WTC11 (cell line): Measurements from ENCODE around the gene DGKH. TPM values are rescaled to one million over a fixed set of nuclear protein-coding genes. Genes with fewer than 3 reads are reported as not detected.

Source experiments
- ATAC-seq: fragments of 200-7000 bp; cut with Tn5 transposase; 2 replicates; pipeline ENCODE4 v1.10.0; 2021; ENCODE audit warnings: mild to moderate bottlenecking, moderate library complexity
- Bru-seq: library from RNA; stranded (reverse); fragments of 400-500 nt; gene quantifications from one replicate; lab custom pipeline; 2021; lab: Mats Ljungman, UMichigan
- CTCF ChIA-PET: fragments of 300-600 bp; sonication (Branson Sonifier 250); formaldehyde crosslinking; loops from one replicate; lab custom pipeline; 2021; ENCODE audit warnings: antibody characterized with exemption; lab: Charles Lee
- POLR2A ChIA-PET: fragments of 350-600 bp; sonication (Branson Sonifier 250); formaldehyde crosslinking; loops from one replicate; lab custom pipeline; 2021; ENCODE audit warnings: antibody characterized with exemption; lab: Charles Lee
- DNase-seq: peaks from one replicate; pipeline ENCODE4 v3.0.0; 2021; ENCODE audit warnings: low spot score
- H3K27ac Mint-ChIP-seq: 2 replicates; pipeline ENCODE4 v1.8.0; 2021; ENCODE audit warnings: mixed read lengths
- H3K27me3 Mint-ChIP-seq: 2 replicates; pipeline ENCODE4 v1.8.0; 2021; ENCODE audit warnings: low read depth, mild to moderate bottlenecking, moderate library complexity, mixed read lengths
- H3K36me3 Mint-ChIP-seq: 2 replicates; pipeline ENCODE4 v1.8.0; 2021; ENCODE audit warnings: mixed read lengths
- H3K4me1 Mint-ChIP-seq: 2 replicates; pipeline ENCODE4 v1.8.0; 2022; ENCODE audit warnings: mixed read lengths
- H3K4me3 Mint-ChIP-seq: 2 replicates; pipeline ENCODE4 v1.8.0; 2021; ENCODE audit warnings: mild to moderate bottlenecking, moderate library complexity, mixed read lengths
- H3K9me3 Mint-ChIP-seq: 2 replicates; pipeline ENCODE4 v1.8.0; 2021; ENCODE audit warnings: mixed read lengths
- AR ChIP-seq: fragments of 250-450 bp; sonication (Bioruptor Pico); IDR thresholded peaks from 2 replicates; pipeline ENCODE4 v1.9.0; 2021; ENCODE audit warnings: mild to moderate bottlenecking
- ATF6 ChIP-seq: sonication (generic); formaldehyde crosslinking; IDR thresholded peaks from 2 replicates; pipeline ENCODE4 v1.8.1; 2023; ENCODE audit warnings: mild to moderate bottlenecking, missing genetic modification reagents
- E2F1 ChIP-seq: sonication (generic); formaldehyde crosslinking; IDR thresholded peaks from 2 replicates; pipeline ENCODE4 v1.8.0; 2022; ENCODE audit warnings: mild to moderate bottlenecking, missing genetic modification reagents
- E2F5 ChIP-seq: sonication (generic); formaldehyde crosslinking; IDR thresholded peaks from 2 replicates; pipeline ENCODE4 v1.8.1; 2022; ENCODE audit warnings: mild to moderate bottlenecking, moderate library complexity, missing genetic modification reagents
- EMX1 ChIP-seq: fragments of 250-450 bp; sonication (Bioruptor Pico); IDR thresholded peaks from 2 replicates; pipeline ENCODE4 v1.8.0; 2021; ENCODE audit warnings: mild to moderate bottlenecking
- ETV6 ChIP-seq: sonication (generic); formaldehyde crosslinking; IDR thresholded peaks from 2 replicates; pipeline ENCODE4 v1.8.1; 2022; ENCODE audit warnings: mild to moderate bottlenecking, missing genetic modification reagents
- FOXK1 ChIP-seq: sonication (generic); formaldehyde crosslinking; IDR thresholded peaks from 2 replicates; pipeline ENCODE4 v1.8.0; 2022; ENCODE audit warnings: mild to moderate bottlenecking, moderate library complexity, missing genetic modification reagents
- GRHL2 ChIP-seq: fragments of 250-450 bp; sonication (Bioruptor Pico); IDR thresholded peaks from 2 replicates; pipeline ENCODE4 v1.8.0; 2022; ENCODE audit warnings: mild to moderate bottlenecking, moderate library complexity; ENCODE audit not compliant: insufficient replicate concordance, severe bottlenecking
- HMGXB4 ChIP-seq: sonication (generic); formaldehyde crosslinking; IDR thresholded peaks from 2 replicates; pipeline ENCODE4 v1.8.1; 2023; ENCODE audit warnings: mild to moderate bottlenecking, moderate library complexity, missing genetic modification reagents
- KAT7 ChIP-seq: sonication (generic); formaldehyde crosslinking; IDR thresholded peaks from 2 replicates; pipeline ENCODE4 v1.8.1; 2023; ENCODE audit warnings: missing genetic modification reagents, mild to moderate bottlenecking, borderline replicate concordance
- MYBL2 ChIP-seq: sonication (generic); formaldehyde crosslinking; IDR thresholded peaks from 2 replicates; pipeline ENCODE4 v1.8.1; 2023; ENCODE audit warnings: mild to moderate bottlenecking, moderate library complexity, missing genetic modification reagents
- RELA ChIP-seq: sonication (generic); formaldehyde crosslinking; IDR thresholded peaks from 2 replicates; pipeline ENCODE4 v1.8.1; 2022; ENCODE audit warnings: missing genetic modification reagents, mild to moderate bottlenecking, borderline replicate concordance
- STAT6 ChIP-seq: sonication (generic); formaldehyde crosslinking; conservative IDR thresholded peaks from 2 replicates; pipeline ENCODE4 v1.8.1; 2023; ENCODE audit warnings: mild to moderate bottlenecking, low read depth, missing genetic modification reagents, moderate library complexity
- ZNF232 ChIP-seq: sonication (generic); formaldehyde crosslinking; IDR thresholded peaks from 2 replicates; pipeline ENCODE4 v1.8.0; 2022; ENCODE audit warnings: mild to moderate bottlenecking, missing genetic modification reagents
- ZNF263 ChIP-seq: sonication (generic); formaldehyde crosslinking; IDR thresholded peaks from 2 replicates; pipeline ENCODE4 v1.8.1; 2022; ENCODE audit warnings: low read depth, mild to moderate bottlenecking, moderate library complexity, missing genetic modification reagents
- ZNF281 ChIP-seq: sonication (generic); formaldehyde crosslinking; IDR thresholded peaks from 2 replicates; pipeline ENCODE4 v1.8.0; 2023; ENCODE audit warnings: mild to moderate bottlenecking, missing genetic modification reagents
- ZNF423 ChIP-seq: fragments of 250-450 bp; sonication (Bioruptor Pico); IDR thresholded peaks from 2 replicates; pipeline ENCODE4 v2.1.2; 2022; ENCODE audit warnings: mild to moderate bottlenecking, moderate library complexity
- long read RNA-seq, 3 experiments: library from RNA in 1 of 3; library from capped mRNA in 1 of 3; library from polyadenylated mRNA in 1 of 3; unstranded in 2 of 3; stranded (forward) in 1 of 3; transcript quantifications; one replicate each; pipeline ENCODE4 v2.0.0, GENCODE V29; 2021
- total RNA-seq: library from RNA; stranded (reverse); gene quantifications from 3 replicates; pipeline ENCODE4 v1.2.3, GENCODE V29; 2021

DGKH gene
- total RNA-seq (7.6 to 8.8 TPM (median 8.8 TPM) in 3 replicates), Bru-seq, nascent RNA (percentile 71 among the genes with signal in this experiment)
- long read RNA-seq, experiment 1, partial matches to known transcripts, result 0 of 17 reads
- long read RNA-seq, experiment 1, other reads (novel, unspliced or antisense), result 17 of 17 reads
- long read RNA-seq, experiment 2, partial matches to known transcripts, result 1 of 4 reads
- long read RNA-seq, experiment 2, other reads (novel, unspliced or antisense), result 3 of 4 reads
- long read RNA-seq, experiment 3, result 0 reads

- H3K27ac Mint-ChIP-seq, result peak within 1 kb of the TSS; percentile 60
- CTCF ChIA-PET, result interaction anchor here (1.4 kb wide), 1 partner anchor 23 kb away, joined by 5 read pairs; no protein-coding TSS in a partner anchor
- peak; percentile 54 for ATAC-seq
These were observed at the start of gene DGKH for GRCh38 chr13:42048342-42048683. DGKH (plus strand) TSS chr13:42048648; CDS start chr13:42048774, 126 bp downstream.

GRCh38 chr13:42000846-42001245 lies 47.6 kb upstream of the DGKH start:
- ChIA-PET CTCF (interaction anchor here (1.7 kb wide), 1 partner anchor 27 kb away, joined by 3 read pairs; no protein-coding TSS in a partner anchor), POLR2A (no interaction called here)
- H3K27ac Mint-ChIP-seq, result no peak overlapping the region; the same call in 1 of the 2 replicates
- peak; percentile 74 for ATAC-seq
- H3K36me3 Mint-ChIP-seq, result no peaks in the 10 kb centered on the region
- peaks cover 22% of the 10 kb centered on the region for H3K4me1 Mint-ChIP-seq
- H3K9me3 Mint-ChIP-seq, result no peaks in the 10 kb centered on the region
- DNase-seq, result no peak
- no peak overlapping the region for H3K4me3 Mint-ChIP-seq
- H3K27me3 Mint-ChIP-seq, result no peaks in the 10 kb centered on the region; the same call in 1 of the 2 replicates
- TF ChIP-seq GRHL2 (CRISPR knock-in tag) (no peak), STAT6 (CRISPR knock-in tag) (no peak), MYBL2 (CRISPR knock-in tag) (no peak), ZNF281 (CRISPR knock-in tag) (no peak), AR (CRISPR knock-in tag) (no peak), ATF6 (CRISPR knock-in tag) (no peak), EMX1 (CRISPR knock-in tag) (no peak), ZNF423 (CRISPR knock-in tag) (no peak)

More at GRCh38 chr13:42048342-42048683, at the start of gene DGKH:
- H3K9me3 Mint-ChIP-seq, result no peaks in the 10 kb centered on the region
- H3K4me1 Mint-ChIP-seq, result peaks cover 15% of the 10 kb centered on the region
- POLR2A ChIA-PET, result interaction anchor here (0.9 kb wide), 2 partner anchors 8 to 223 kb away, joined by 3 to 4 read pairs; partner anchors contain the start of gene AKAP11
- peaks cover 46% of the 10 kb centered on the region for H3K27me3 Mint-ChIP-seq
- no peak for DNase-seq
- H3K36me3 Mint-ChIP-seq, result no peaks in the 10 kb centered on the region
- H3K4me3 Mint-ChIP-seq, result peak within 1 kb of the TSS; percentile 83
- peak; percentile 38; the same call in 1 of the 2 replicates for TF ChIP-seq E2F5 (CRISPR knock-in tag)
- TF ChIP-seq E2F1, result no peak
- TF ChIP-seq HMGXB4 (CRISPR knock-in tag), result 0 out of 2 replicates have a peak, but pooled peaks have one; percentile 60
- 0 out of 2 replicates have a peak, but pooled peaks have one; percentile 93 for TF ChIP-seq KAT7 (CRISPR knock-in tag)
- 0 out of 2 replicates have a peak, but pooled peaks have one; percentile 28 for TF ChIP-seq ZNF263 (CRISPR knock-in tag)
- 0 out of 2 replicates have a peak, but pooled peaks have one; percentile 65 for TF ChIP-seq RELA
- TF ChIP-seq GRHL2 (CRISPR knock-in tag), result no peak
- TF ChIP-seq ETV6, result no peak
- TF ChIP-seq ZNF232 (CRISPR knock-in tag), result no peak
- TF ChIP-seq FOXK1 (CRISPR knock-in tag), result no peak
